ENCODE results near the gene NBAS.

DNA sequence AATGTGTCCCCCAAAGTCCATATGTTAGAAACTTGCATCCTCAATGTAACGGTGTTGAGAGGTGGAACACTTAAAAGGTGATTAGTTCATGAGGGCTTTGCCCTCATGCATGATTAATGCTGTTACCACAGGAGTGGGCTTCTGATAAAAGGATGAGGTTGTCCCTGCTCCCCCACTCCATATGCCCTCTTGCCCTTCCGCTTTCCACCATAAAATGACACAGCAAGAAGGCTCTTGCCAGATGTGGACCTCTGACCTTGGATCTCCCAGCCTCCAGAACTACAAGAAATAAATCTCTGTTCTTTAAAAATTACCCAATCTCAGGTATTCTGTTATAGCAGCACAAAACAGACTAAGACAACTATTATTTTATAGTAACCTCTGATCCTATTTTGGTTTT is 412.1 kb downstream of the NBAS start:
- TF ChIP-seq EZH2 (IDR thresholded peaks at IDR 0.05) (no peak), POLR2AphosphoS5 (IDR thresholded peaks at IDR 0.05; ENCODE audit: borderline replicate concordance, low read depth, low read length) (no peak), FOXP2 (optimal IDR thresholded peaks at IDR 0.05; ENCODE audit: control extremely low read depth, extremely low read length, insufficient read depth) (no peak)

All from SK-N-MC (cell line).